ENCODE data around the gene KHDRBS1. TPM values are rescaled to one million over a fixed set of nuclear protein-coding genes. Genes with fewer than 3 reads are reported as not detected.
"Not testable (repeated sequence)": the region's sequence is repeated elsewhere in the genome, so short reads cannot be mapped to it uniquely, and the experiment has no call there.

Gene KHDRBS1
- total and polyA plus RNA-seq, 9 of the 15 experiments (the other 6 are each of a cell fraction or from before 2014, with no cell fraction given): 48.4 to 257 (median 114) TPM

- TF ChIP-seq RCOR1 (IDR thresholded peaks at IDR 0.05; ENCODE audit: borderline replicate concordance in 1 of 2, low read depth in 2 of 2, low read length in 2 of 2): peak in 1 of 2 experiments; percentile 43; a peak in 1 of 4 replicates
- TF ChIP-seq KDM1A (IDR thresholded peaks at IDR 0.05): peak; percentile 90 to 91
- TF ChIP-seq NCOA1 (IDR thresholded peaks at IDR 0.05; ENCODE audit: low read depth): peak; percentile 71; the same call in 1 of the 2 replicates
- peak; percentile 78 for TF ChIP-seq HDAC2 (IDR thresholded peaks at IDR 0.05)
- not testable (repeated sequence) for TF ChIP-seq ID3 (CRISPR knock-in tag; IDR thresholded peaks at IDR 0.05); TEAD4 (CRISPR knock-in tag; IDR thresholded peaks at IDR 0.05; ENCODE audit: borderline replicate concordance); NR2C2 (CRISPR knock-in tag; IDR thresholded peaks at IDR 0.05)
- TF ChIP-seq ID3 (tag; IDR thresholded peaks at IDR 0.05): peak; percentile 42; the same call in 1 of the 2 replicates
- TF ChIP-seq HDGF (IDR thresholded peaks at IDR 0.05): 0 out of 2 replicates have a peak, but pooled peaks have one; percentile 22
- TF ChIP-seq NR1H2 (CRISPR knock-in tag; IDR thresholded peaks at IDR 0.05): 0 out of 2 replicates have a peak, but pooled peaks have one; percentile 31
- TF ChIP-seq TEAD4 (IDR thresholded peaks at IDR 0.05; ENCODE audit: low read length): peak; percentile 28; the same call in 1 of the 2 replicates
- peak; percentile 66; the same call in 1 of the 2 replicates for TF ChIP-seq LEF1 (IDR thresholded peaks at IDR 0.05)
- TF ChIP-seq ZNF384 (IDR thresholded peaks at IDR 0.05; ENCODE audit: low read depth, low read length): peak; percentile 89
- peak; percentile 95 for TF ChIP-seq CBFA2T3 (IDR thresholded peaks at IDR 0.05)
- 0 out of 2 replicates have a peak, but pooled peaks have one; percentile 7 for TF ChIP-seq ZNF511 (CRISPR knock-in tag; IDR thresholded peaks at IDR 0.05)
- peak; percentile 71; the same call in 1 of the 2 replicates for TF ChIP-seq CC2D1A (IDR thresholded peaks at IDR 0.05)
- TF ChIP-seq TRIM24 (IDR thresholded peaks at IDR 0.05): peak; percentile 56 to 73; a peak in 2 of 4 replicates
- TF ChIP-seq SMARCA4 (IDR thresholded peaks at IDR 0.05): peak; percentile 81
- peak; percentile 55 for TF ChIP-seq SMAD4 (CRISPR knock-in tag; conservative IDR thresholded peaks at IDR 0.05)
- peak; percentile 57; the same call in 1 of the 2 replicates for TF ChIP-seq SMARCA5 (IDR thresholded peaks at IDR 0.05)
- TF ChIP-seq NR2C2 (tag; IDR thresholded peaks at IDR 0.05): peak; percentile 43; the same call in 1 of the 2 replicates
- peak; percentile 27 to 75; a peak in 3 of 4 replicates for TF ChIP-seq ARNT (IDR thresholded peaks at IDR 0.05)
- TF ChIP-seq CBX1 (IDR thresholded peaks at IDR 0.05; ENCODE audit: low read depth): peak; percentile 63; the same call in 1 of the 2 replicates
- peak; percentile 47; the same call in 1 of the 2 replicates for TF ChIP-seq POLR2AphosphoS5 (IDR thresholded peaks at IDR 0.05; ENCODE audit: control insufficient read depth, insufficient read depth, low read depth, low read length)
- peak; percentile 94 for TF ChIP-seq DPF2 (IDR thresholded peaks at IDR 0.05)
These were observed 7.9 kb downstream of the KHDRBS1 start (continued) for GRCh38 chr1:32021574-32022018.

Measured in K562 (cell line).